Measurements from ENCODE around the gene NUFIP1.
"Not testable (repeated sequence)": the region's sequence is repeated elsewhere in the genome, so short reads cannot be mapped to it uniquely, and the experiment has no call there.

NUFIP1 gene

GRCh38 chr13:44906230-44906629 lies 83.0 kb downstream of the NUFIP1 start:
- H3K27me3 Mint-ChIP-seq = peaks cover 13% of the 10 kb centered on the region
- no peak for ATAC-seq (replicated peaks; ENCODE audit: extremely low read depth, poor library complexity, severe bottlenecking)

DNA sequence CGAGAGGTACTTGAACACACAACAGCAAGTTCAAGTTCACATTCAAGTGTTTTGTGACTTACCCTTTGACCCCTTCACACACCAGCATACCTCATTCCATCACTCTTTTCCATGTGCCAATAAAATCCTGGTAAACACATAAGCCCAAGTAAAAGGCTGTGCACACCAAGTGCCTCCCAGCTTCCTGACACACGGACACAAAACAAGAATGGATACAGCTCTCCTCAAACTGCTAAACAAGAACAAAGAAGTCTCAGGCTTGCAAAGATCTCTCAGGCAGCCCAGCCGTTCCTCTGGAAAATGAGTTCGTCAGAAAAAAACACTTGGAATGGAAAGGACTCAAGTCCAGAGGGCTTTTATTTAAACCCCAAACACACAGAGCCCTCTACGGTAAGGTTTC lies 83.7 kb downstream of the NUFIP1 start:
- no peak overlapping the region for H3K4me3 Mint-ChIP-seq
- H3K36me3 Mint-ChIP-seq (ENCODE audit: insufficient read depth) = no peaks in the 10 kb centered on the region
- H3K9me3 Mint-ChIP-seq = no peaks in the 10 kb centered on the region
- DNase-seq (ENCODE audit: low spot score in 2 of 2) (no peak), ATAC-seq (replicated peaks; ENCODE audit: extremely low read depth, poor library complexity, severe bottlenecking) (no peak)
- H3K4me1 Mint-ChIP-seq = no peaks in the 10 kb centered on the region
- H3K27ac Mint-ChIP-seq (ENCODE audit: low read depth) = no peak overlapping the region
- peaks cover 20% of the 10 kb centered on the region for H3K27me3 Mint-ChIP-seq

More at GRCh38 chr13:44906230-44906629, 83.0 kb downstream of the NUFIP1 start:
- Mint-ChIP-seq H3K4me1 (no peaks in the 10 kb centered on the region), H3K9me3 (no peaks in the 10 kb centered on the region), H3K27ac (ENCODE audit: low read depth) (no peak overlapping the region), H3K36me3 (ENCODE audit: insufficient read depth) (no peaks in the 10 kb centered on the region), H3K4me3 (no peak overlapping the region)
- DNase-seq (ENCODE audit: low spot score in 2 of 2) = no peak

DNA sequence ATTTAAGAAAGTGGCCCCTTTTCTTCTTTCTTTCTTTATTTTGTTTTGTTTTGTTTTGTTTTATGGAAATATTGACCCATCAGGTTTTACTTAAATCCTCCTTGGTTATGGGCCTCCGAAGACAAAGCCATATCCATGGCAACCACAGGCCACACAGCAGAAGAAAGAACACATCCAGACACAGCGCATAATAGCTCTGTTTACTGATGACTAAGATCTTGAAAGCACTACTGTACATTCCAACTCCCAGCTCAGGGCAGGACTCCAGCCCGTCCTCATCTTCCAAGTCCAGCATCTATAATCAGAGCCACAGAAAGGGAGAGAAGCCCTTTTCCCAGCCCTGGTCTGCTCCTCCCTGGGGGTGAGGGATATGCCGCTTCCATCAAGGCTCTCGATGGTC lies 84.3 kb downstream of the NUFIP1 start:
- no peaks in the 10 kb centered on the region for H3K4me1 Mint-ChIP-seq
- ATAC-seq (replicated peaks; ENCODE audit: extremely low read depth, poor library complexity, severe bottlenecking) = no peak
- no peak for DNase-seq (ENCODE audit: low spot score in 2 of 2)
- H3K27me3 Mint-ChIP-seq = peaks cover 21% of the 10 kb centered on the region
- no peak overlapping the region for H3K27ac Mint-ChIP-seq (ENCODE audit: low read depth)
- H3K9me3 Mint-ChIP-seq = no peaks in the 10 kb centered on the region
- H3K36me3 Mint-ChIP-seq (ENCODE audit: insufficient read depth) = no peaks in the 10 kb centered on the region
- H3K4me3 Mint-ChIP-seq = no peak overlapping the region

- ATAC-seq (replicated peaks; ENCODE audit: extremely low read depth, poor library complexity, severe bottlenecking) = no peak
- no peaks in the 10 kb centered on the region for H3K36me3 Mint-ChIP-seq (ENCODE audit: insufficient read depth)
- no peak overlapping the region for H3K27ac Mint-ChIP-seq (ENCODE audit: low read depth)
- no peak for DNase-seq (ENCODE audit: low spot score in 2 of 2)
- no peaks in the 10 kb centered on the region for H3K4me1 Mint-ChIP-seq
- no peaks in the 10 kb centered on the region for H3K9me3 Mint-ChIP-seq
- peaks cover 29% of the 10 kb centered on the region for H3K27me3 Mint-ChIP-seq
- H3K4me3 Mint-ChIP-seq = no peak overlapping the region
Measured at GRCh38 chr13:44903574-44903985, 85.7 kb downstream of the NUFIP1 start.

- H3K4me1 Mint-ChIP-seq = no peaks in the 10 kb centered on the region
- DNase-seq (ENCODE audit: low spot score in 2 of 2) (no peak), ATAC-seq (replicated peaks; ENCODE audit: extremely low read depth, poor library complexity, severe bottlenecking) (no peak)
- no peaks in the 10 kb centered on the region for H3K36me3 Mint-ChIP-seq (ENCODE audit: insufficient read depth)
- no peak overlapping the region for H3K4me3 Mint-ChIP-seq
- no peaks in the 10 kb centered on the region for H3K9me3 Mint-ChIP-seq
- no peak overlapping the region for H3K27ac Mint-ChIP-seq (ENCODE audit: low read depth)
- H3K27me3 Mint-ChIP-seq = peaks cover 29% of the 10 kb centered on the region
Measured at GRCh38 chr13:44902738-44903137, 86.5 kb downstream of the NUFIP1 start.

DNA sequence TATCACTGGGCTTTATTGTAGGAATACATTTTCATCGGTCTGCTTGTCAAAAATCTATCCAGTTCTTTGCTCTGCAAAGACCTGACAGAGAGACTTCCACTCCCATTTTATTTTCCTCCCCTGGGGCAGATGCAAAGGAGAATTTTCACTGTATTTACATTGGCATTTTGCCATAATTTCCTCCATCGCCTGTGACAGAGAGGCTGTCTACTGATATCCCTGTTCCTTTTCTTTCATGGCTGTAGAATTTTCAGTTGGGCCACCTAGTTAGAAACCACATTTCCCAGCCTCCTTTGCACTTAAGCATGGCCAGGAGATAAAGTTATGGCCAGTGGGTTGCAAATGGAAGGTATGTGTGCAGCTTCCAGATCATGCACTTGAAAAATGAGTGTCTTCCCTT lies 89.3 kb downstream of the NUFIP1 start:
- H3K36me3 Mint-ChIP-seq (ENCODE audit: insufficient read depth) = no peaks in the 10 kb centered on the region
- peaks cover 29% of the 10 kb centered on the region for H3K27me3 Mint-ChIP-seq
- no peak for DNase-seq (ENCODE audit: low spot score in 2 of 2)

GRCh38 chr13:44898308-44898707 lies 91.0 kb downstream of the NUFIP1 start:
- not testable (repeated sequence) for H3K9me3 Mint-ChIP-seq; H3K27ac Mint-ChIP-seq (ENCODE audit: low read depth); H3K36me3 Mint-ChIP-seq (ENCODE audit: insufficient read depth); H3K4me1 Mint-ChIP-seq; H3K4me3 Mint-ChIP-seq; DNase-seq (ENCODE audit: low spot score in 2 of 2); ATAC-seq (replicated peaks; ENCODE audit: extremely low read depth, poor library complexity, severe bottlenecking)
- peaks cover 27% of the 10 kb centered on the region for H3K27me3 Mint-ChIP-seq

More for the DNA sequence above, 89.3 kb downstream of the NUFIP1 start:
- H3K9me3 Mint-ChIP-seq = no peaks in the 10 kb centered on the region
- H3K4me1 Mint-ChIP-seq = no peaks in the 10 kb centered on the region
- no peak overlapping the region for H3K27ac Mint-ChIP-seq (ENCODE audit: low read depth)
- H3K4me3 Mint-ChIP-seq = no peak overlapping the region
- no peak for ATAC-seq (replicated peaks; ENCODE audit: extremely low read depth, poor library complexity, severe bottlenecking)

GRCh38 chr13:44895953-44896335 lies 93.3 kb downstream of the NUFIP1 start:
- Mint-ChIP-seq H3K4me3 (no peak overlapping the region), H3K36me3 (ENCODE audit: insufficient read depth) (peaks cover 1% of the 10 kb centered on the region), H3K27me3 (peaks cover 13% of the 10 kb centered on the region), H3K9me3 (no peaks in the 10 kb centered on the region), H3K27ac (ENCODE audit: low read depth) (no peak overlapping the region), H3K4me1 (no peaks in the 10 kb centered on the region)
- ATAC-seq (replicated peaks; ENCODE audit: extremely low read depth, poor library complexity, severe bottlenecking) (no peak), DNase-seq (ENCODE audit: low spot score in 2 of 2) (no peak)

DNA sequence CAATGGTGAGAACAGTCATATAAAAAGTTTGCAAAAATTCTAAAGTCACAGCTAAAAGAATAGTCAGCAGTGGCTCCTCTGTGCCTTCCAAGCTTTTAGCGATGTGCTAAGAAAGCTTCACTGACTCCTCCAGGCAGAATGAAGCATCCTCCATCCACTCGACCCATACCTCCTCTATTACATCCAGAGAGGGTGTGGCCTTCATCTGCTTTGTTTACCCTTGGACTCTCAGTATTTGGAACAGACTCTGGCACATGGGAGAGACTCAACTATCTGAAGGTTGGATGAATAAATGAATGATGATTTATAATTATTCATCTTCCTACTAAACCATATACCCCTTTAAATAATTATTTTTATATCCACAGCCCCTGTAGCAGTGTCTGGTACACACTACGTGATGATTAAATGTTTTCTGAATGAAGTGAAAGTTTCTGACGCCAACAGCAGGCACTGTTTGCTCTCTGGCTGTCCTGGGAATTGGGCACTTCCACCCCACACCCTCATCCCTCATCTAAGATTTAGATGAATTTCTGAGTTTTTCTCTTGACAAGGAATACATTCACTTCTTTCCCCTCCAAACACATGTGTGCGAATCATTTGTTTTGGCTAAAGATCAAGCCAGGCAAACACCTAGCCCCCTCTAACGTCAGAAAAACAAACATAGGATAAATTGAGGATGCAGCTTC lies 93.9 kb downstream of the NUFIP1 start:
- Mint-ChIP-seq H3K27me3 (peaks cover 8% of the 10 kb centered on the region), H3K4me1 (no peaks in the 10 kb centered on the region), H3K36me3 (ENCODE audit: insufficient read depth) (peaks cover 1% of the 10 kb centered on the region), H3K4me3 (no peak overlapping the region), H3K9me3 (no peaks in the 10 kb centered on the region), H3K27ac (ENCODE audit: low read depth) (no peak overlapping the region)
- DNase-seq (ENCODE audit: low spot score in 2 of 2) (no peak), ATAC-seq (replicated peaks; ENCODE audit: extremely low read depth, poor library complexity, severe bottlenecking) (no peak)

DNA sequence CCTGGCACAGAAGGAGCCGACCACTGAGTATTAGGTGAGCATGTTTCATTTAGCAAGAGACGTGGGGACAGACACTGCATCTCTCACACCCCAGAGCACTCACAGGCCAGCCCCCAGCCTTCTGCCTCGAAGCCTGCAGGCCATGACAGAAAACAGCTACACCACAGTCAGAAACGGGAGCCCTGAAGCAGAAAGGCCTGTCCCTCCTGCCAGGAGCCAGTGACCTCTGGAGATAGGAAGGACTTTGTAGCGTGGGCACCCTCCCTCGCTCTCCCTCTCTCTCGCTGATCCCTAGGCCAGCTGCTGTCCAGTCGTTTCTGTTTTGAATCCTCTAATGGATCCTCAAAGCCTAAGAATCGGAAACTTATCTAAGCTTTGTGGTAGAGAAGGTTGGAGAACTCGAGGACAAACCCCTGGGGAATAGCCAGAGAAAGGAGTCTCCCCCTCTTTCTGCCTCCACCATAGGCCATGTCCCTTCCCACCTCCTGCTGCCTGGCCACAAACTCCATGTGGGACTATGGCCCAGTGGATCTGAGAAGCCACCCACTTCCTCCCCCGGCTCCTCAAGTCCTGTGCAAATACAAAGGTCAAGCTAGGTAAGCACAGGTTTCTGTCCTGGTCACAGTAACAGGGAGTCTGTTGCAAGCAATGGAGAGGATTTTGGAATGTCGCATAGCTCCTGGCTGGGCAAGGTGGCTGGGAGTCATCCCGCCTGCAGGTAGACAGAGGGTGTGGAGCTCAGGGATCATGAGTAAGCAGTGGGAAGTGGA lies 95.1 kb downstream of the NUFIP1 start:
- DNase-seq (ENCODE audit: low spot score in 2 of 2) = no peak
- Mint-ChIP-seq H3K27me3 (peaks cover 5% of the 10 kb centered on the region), H3K27ac (ENCODE audit: low read depth) (no peak overlapping the region), H3K4me1 (no peaks in the 10 kb centered on the region), H3K9me3 (no peaks in the 10 kb centered on the region), H3K4me3 (no peak overlapping the region), H3K36me3 (ENCODE audit: insufficient read depth) (peaks cover 1% of the 10 kb centered on the region)
- no peak for ATAC-seq (replicated peaks; ENCODE audit: extremely low read depth, poor library complexity, severe bottlenecking)
